HG03432 (cell line): ENCODE measurements around the gene DOCK2.
"Not testable (repeated sequence)": the region's sequence is repeated elsewhere in the genome, so short reads cannot be mapped to it uniquely, and the experiment has no call there.

ENCODE experiments used
- ATAC-seq: cut with Tn5 transposase; IDR thresholded peaks from one replicate; pipeline ENCODE4 v1.9.1; 2021; ENCODE audit warnings: mild to moderate bottlenecking, moderate library complexity; ENCODE audit not compliant: unreplicated experiment

Gene DOCK2

GRCh38 chr5:169781420-169782345 lies 144.6 kb downstream of the DOCK2 start:
- ATAC-seq = no peak

- no peak for ATAC-seq
Observed at GRCh38 chr5:169785771-169786618, 148.9 kb downstream of the DOCK2 start.

GRCh38 chr5:169788168-169788567 lies 151.1 kb downstream of the DOCK2 start:
- ATAC-seq = no peak

- no peak for ATAC-seq
Observed at GRCh38 chr5:169789417-169789940, 152.4 kb downstream of the DOCK2 start.

- no peak for ATAC-seq
Observed at GRCh38 chr5:169791251-169791650, 154.2 kb downstream of the DOCK2 start.

GRCh38 chr5:169795338-169795737 lies 158.3 kb downstream of the DOCK2 start:
- ATAC-seq = no peak

- ATAC-seq = no peak
Observed at GRCh38 chr5:169796731-169797130, 159.7 kb downstream of the DOCK2 start.

GRCh38 chr5:169797577-169797976 lies 160.5 kb downstream of the DOCK2 start:
- ATAC-seq = no peak

GRCh38 chr5:169798438-169798837 lies 161.4 kb downstream of the DOCK2 start:
- no peak for ATAC-seq

- ATAC-seq = no peak
Observed at GRCh38 chr5:169798906-169799660, 162.0 kb downstream of the DOCK2 start.

GRCh38 chr5:169801324-169801777 lies 164.3 kb downstream of the DOCK2 start:
- ATAC-seq = no peak

GRCh38 chr5:169801781-169802180 lies 164.7 kb downstream of the DOCK2 start:
- ATAC-seq = no peak

GRCh38 chr5:169803077-169803981 lies 166.3 kb downstream of the DOCK2 start:
- ATAC-seq = no peak

GRCh38 chr5:169804861-169805260 lies 167.8 kb downstream of the DOCK2 start:
- ATAC-seq = no peak

- peak; percentile 89 for ATAC-seq
Observed at GRCh38 chr5:169805527-169805934, 168.5 kb downstream of the DOCK2 start.

- ATAC-seq = peak; percentile 74
Observed at GRCh38 chr5:169805937-169806700, 169.0 kb downstream of the DOCK2 start.

GRCh38 chr5:169808118-169808581 lies 171.1 kb downstream of the DOCK2 start:
- no peak for ATAC-seq

GRCh38 chr5:169808880-169809279 lies 171.8 kb downstream of the DOCK2 start:
- not testable (repeated sequence) for ATAC-seq

GRCh38 chr5:169809281-169809680 lies 172.2 kb downstream of the DOCK2 start:
- no peak for ATAC-seq
